SKM-1 (cell line): ENCODE results near the gene REPS1.
A peak's percentile ranks its signal among the peaks of the same experiment; 100 is the strongest.
"Not testable (repeated sequence)": the region's sequence is repeated elsewhere in the genome, so short reads cannot be mapped to it uniquely, and the experiment has no call there.

ENCODE experiments used
- DNase-seq: peaks from one replicate; lab custom pipeline; 2025; ENCODE audit not compliant: unreplicated experiment; lab: John Stamatoyannopoulos, UW

REPS1 gene

GRCh38 chr6:139003751-139004150, 15.7 kb upstream of the REPS1 start:
- DNase-seq: peak; percentile 44

GRCh38 chr6:138999949-139000725, 12.1 kb upstream of the REPS1 start:
- peak; percentile 64 for DNase-seq

GRCh38 chr6:138997136-138997535, 9.1 kb upstream of the REPS1 start:
- no peak for DNase-seq

GRCh38 chr6:138996524-138996923, 8.5 kb upstream of the REPS1 start:
- no peak for DNase-seq

- not testable (repeated sequence) for DNase-seq
These were observed 5.4 kb upstream of the REPS1 start for GRCh38 chr6:138993410-138993809.

- DNase-seq: peak; percentile 45
These were observed 4.9 kb upstream of the REPS1 start for GRCh38 chr6:138992965-138993364.

- DNase-seq: peak; percentile 52
These were observed 3.2 kb upstream of the REPS1 start for GRCh38 chr6:138991206-138991605.

GRCh38 chr6:138989098-138989983, 1.3 kb upstream of the REPS1 start:
- DNase-seq: no peak

GRCh38 chr6:138988469-138988834, 399 bp upstream of the REPS1 start:
- DNase-seq: no peak

GRCh38 chr6:138987080-138987642, 892 bp downstream of the REPS1 start:
- DNase-seq: no peak

- no peak for DNase-seq
These were observed 1.5 kb downstream of the REPS1 start for GRCh38 chr6:138986578-138986977.

GRCh38 chr6:138981416-138981815, 6.6 kb downstream of the REPS1 start:
- DNase-seq: no peak

GRCh38 chr6:138979813-138980668, 8.0 kb downstream of the REPS1 start:
- DNase-seq: no peak

GRCh38 chr6:138979365-138979764, 8.7 kb downstream of the REPS1 start:
- DNase-seq: no peak

GRCh38 chr6:138978229-138978628, 9.8 kb downstream of the REPS1 start:
- no peak for DNase-seq

GRCh38 chr6:138977646-138978167, 10.3 kb downstream of the REPS1 start:
- no peak for DNase-seq

GRCh38 chr6:138977242-138977641, 10.8 kb downstream of the REPS1 start:
- no peak for DNase-seq

GRCh38 chr6:138975815-138976214, 12.2 kb downstream of the REPS1 start:
- DNase-seq: no peak

GRCh38 chr6:138973466-138974153, 14.4 kb downstream of the REPS1 start:
- no peak for DNase-seq

GRCh38 chr6:138972226-138972665, 15.8 kb downstream of the REPS1 start:
- no peak for DNase-seq
